ENCODE data around the gene PCGF3. TPM values are rescaled to one million over a fixed set of nuclear protein-coding genes. Genes with fewer than 3 reads are reported as not detected.

PCGF3 gene
- total RNA-seq, 1 donor from 2014 or later: 55.4 TPM

- H3K36me3 Mint-ChIP-seq (ENCODE audit: low read depth): no peaks in the 10 kb centered on the region
- H3K4me3 Mint-ChIP-seq (ENCODE audit: unreplicated experiment): peak overlapping the region; percentile 61
- no peak overlapping the region for H3K27ac Mint-ChIP-seq (ENCODE audit: unreplicated experiment)
Measured at GRCh38 chr4:663046-663437, 42.6 kb upstream of the PCGF3 start.

GRCh38 chr4:663438-664428 lies 41.9 kb upstream of the PCGF3 start:
- H3K9me3 Mint-ChIP-seq (ENCODE audit: low read depth): no peaks in the 10 kb centered on the region
- DNase-seq (ENCODE audit: low spot score): peak; percentile 90
- no peak overlapping the region for H3K27ac Mint-ChIP-seq (ENCODE audit: unreplicated experiment)

More at GRCh38 chr4:663046-663437, 42.6 kb upstream of the PCGF3 start:
- TF ChIP-seq CTCF (IDR thresholded peaks at IDR 0.05): no peak
- DNase-seq (ENCODE audit: low spot score): peak; percentile 84
- H3K27me3 Mint-ChIP-seq (ENCODE audit: low read depth): no peaks in the 10 kb centered on the region
- peaks cover 2% of the 10 kb centered on the region for H3K4me1 Mint-ChIP-seq (ENCODE audit: low read depth)
- H3K9me3 Mint-ChIP-seq (ENCODE audit: low read depth): no peaks in the 10 kb centered on the region

GRCh38 chr4:664713-665231 lies 40.9 kb upstream of the PCGF3 start:
- H3K4me1 Mint-ChIP-seq (ENCODE audit: low read depth): peaks cover 2% of the 10 kb centered on the region
- TF ChIP-seq CTCF (IDR thresholded peaks at IDR 0.05): no peak
- H3K27me3 Mint-ChIP-seq (ENCODE audit: low read depth): no peaks in the 10 kb centered on the region
- no peak overlapping the region for H3K4me3 Mint-ChIP-seq (ENCODE audit: unreplicated experiment)
- no peaks in the 10 kb centered on the region for H3K36me3 Mint-ChIP-seq (ENCODE audit: low read depth)
- DNase-seq (ENCODE audit: low spot score): peak; percentile 89
- no peak overlapping the region for H3K27ac Mint-ChIP-seq (ENCODE audit: unreplicated experiment)
- no peaks in the 10 kb centered on the region for H3K9me3 Mint-ChIP-seq (ENCODE audit: low read depth)

More at GRCh38 chr4:663438-664428, 41.9 kb upstream of the PCGF3 start:
- peaks cover 2% of the 10 kb centered on the region for H3K4me1 Mint-ChIP-seq (ENCODE audit: low read depth)
- H3K27me3 Mint-ChIP-seq (ENCODE audit: low read depth): no peaks in the 10 kb centered on the region
- peak overlapping the region; percentile 61 for H3K4me3 Mint-ChIP-seq (ENCODE audit: unreplicated experiment)
- peak; percentile 54 for TF ChIP-seq CTCF (IDR thresholded peaks at IDR 0.05)
- no peaks in the 10 kb centered on the region for H3K36me3 Mint-ChIP-seq (ENCODE audit: low read depth)

- H3K4me1 Mint-ChIP-seq (ENCODE audit: low read depth): peaks cover 2% of the 10 kb centered on the region
- H3K36me3 Mint-ChIP-seq (ENCODE audit: low read depth): no peaks in the 10 kb centered on the region
- no peak overlapping the region for H3K4me3 Mint-ChIP-seq (ENCODE audit: unreplicated experiment)
- H3K27me3 Mint-ChIP-seq (ENCODE audit: low read depth): no peaks in the 10 kb centered on the region
- TF ChIP-seq CTCF (IDR thresholded peaks at IDR 0.05): no peak
- no peaks in the 10 kb centered on the region for H3K9me3 Mint-ChIP-seq (ENCODE audit: low read depth)
- H3K27ac Mint-ChIP-seq (ENCODE audit: unreplicated experiment): no peak overlapping the region
- DNase-seq (ENCODE audit: low spot score): peak; percentile 87
Measured at GRCh38 chr4:665381-665750, 40.3 kb upstream of the PCGF3 start.

- H3K36me3 Mint-ChIP-seq (ENCODE audit: low read depth): peaks cover 2% of the 10 kb centered on the region
Measured at GRCh38 chr4:665751-666435, 39.7 kb upstream of the PCGF3 start.

More at GRCh38 chr4:665751-666435, 39.7 kb upstream of the PCGF3 start:
- Mint-ChIP-seq H3K27me3 (ENCODE audit: low read depth) (no peaks in the 10 kb centered on the region), H3K27ac (ENCODE audit: unreplicated experiment) (no peak overlapping the region), H3K4me3 (ENCODE audit: unreplicated experiment) (no peak overlapping the region), H3K9me3 (ENCODE audit: low read depth) (no peaks in the 10 kb centered on the region), H3K4me1 (ENCODE audit: low read depth) (peaks cover 2% of the 10 kb centered on the region)
- no peak for TF ChIP-seq CTCF (IDR thresholded peaks at IDR 0.05)
- no peak for DNase-seq (ENCODE audit: low spot score)

Data from chondrocyte (in vitro differentiated cells).